ENCODE results near the gene LINC00632.

DNA sequence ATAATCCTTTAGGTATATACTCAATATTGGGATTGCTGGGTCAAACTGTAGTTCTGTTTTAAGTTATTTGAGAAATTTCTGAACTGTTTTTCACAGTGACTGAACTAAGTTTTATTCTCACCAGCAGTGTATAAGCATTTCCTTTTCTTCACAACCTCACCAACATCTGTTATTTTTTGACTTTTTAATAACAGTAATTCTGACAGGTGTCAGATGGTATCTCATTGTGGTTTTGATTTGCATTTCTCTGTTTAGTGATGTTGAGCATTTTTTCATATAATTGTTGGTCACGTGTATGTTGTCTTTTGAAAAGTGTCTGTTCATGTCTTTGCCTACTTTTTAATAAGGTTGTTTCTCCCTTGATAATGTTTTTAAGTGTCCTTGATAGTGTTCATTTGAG, 112.6 kb downstream of the LINC00632 start:
- no peak for TF ChIP-seq POLR2A (IDR thresholded peaks at IDR 0.05)
- TF ChIP-seq, protein P1, sequence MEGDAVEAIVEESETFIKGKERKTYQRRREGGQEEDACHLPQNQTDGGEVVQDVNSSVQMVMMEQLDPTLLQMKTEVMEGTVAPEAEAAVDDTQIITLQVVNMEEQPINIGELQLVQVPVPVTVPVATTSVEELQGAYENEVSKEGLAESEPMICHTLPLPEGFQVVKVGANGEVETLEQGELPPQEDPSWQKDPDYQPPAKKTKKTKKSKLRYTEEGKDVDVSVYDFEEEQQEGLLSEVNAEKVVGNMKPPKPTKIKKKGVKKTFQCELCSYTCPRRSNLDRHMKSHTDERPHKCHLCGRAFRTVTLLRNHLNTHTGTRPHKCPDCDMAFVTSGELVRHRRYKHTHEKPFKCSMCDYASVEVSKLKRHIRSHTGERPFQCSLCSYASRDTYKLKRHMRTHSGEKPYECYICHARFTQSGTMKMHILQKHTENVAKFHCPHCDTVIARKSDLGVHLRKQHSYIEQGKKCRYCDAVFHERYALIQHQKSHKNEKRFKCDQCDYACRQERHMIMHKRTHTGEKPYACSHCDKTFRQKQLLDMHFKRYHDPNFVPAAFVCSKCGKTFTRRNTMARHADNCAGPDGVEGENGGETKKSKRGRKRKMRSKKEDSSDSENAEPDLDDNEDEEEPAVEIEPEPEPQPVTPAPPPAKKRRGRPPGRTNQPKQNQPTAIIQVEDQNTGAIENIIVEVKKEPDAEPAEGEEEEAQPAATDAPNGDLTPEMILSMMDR (IDR thresholded peaks at IDR 0.05): no peak

Data from transverse colon (tissue), 3 donors.